Upper lobe of right lung (tissue), 1 donor: ENCODE results near the gene MBD3L1. TPM values are rescaled to one million over a fixed set of nuclear protein-coding genes. Genes with fewer than 3 reads are reported as not detected.

ENCODE experiments used
- ATAC-seq: fragments of 200-7000 bp; cut with Tn5 transposase; one replicate; pipeline ENCODE4 v1.9.1; 2020; ENCODE audit warnings: mild to moderate bottlenecking, moderate library complexity
- DNase-seq: peaks from one replicate; pipeline ENCODE4 v3.0.0-alpha.2; 2020
- H3K27ac ChIP-seq: fragments of 200-600 bp; one replicate; pipeline ENCODE4 v1.8.0; 2022
- H3K27me3 ChIP-seq: fragments of 200-600 bp; one replicate; pipeline ENCODE4 v1.8.0; 2022; ENCODE audit warnings: mild to moderate bottlenecking
- H3K36me3 ChIP-seq: fragments of 200-600 bp; one replicate; pipeline ENCODE4 v1.8.0; 2022
- H3K4me1 ChIP-seq: fragments of 200-600 bp; one replicate; pipeline ENCODE4 v1.8.0; 2022
- H3K4me3 ChIP-seq: fragments of 200-600 bp; one replicate; pipeline ENCODE4 v1.8.0; 2022; ENCODE audit warnings: mild to moderate bottlenecking
- H3K9me3 ChIP-seq: fragments of 200-600 bp; one replicate; pipeline ENCODE4 v1.8.0; 2022
- CTCF ChIP-seq: fragments of 200-600 bp; IDR thresholded peaks from one replicate; pipeline ENCODE4 v1.8.0; 2022; ENCODE audit warnings: antibody characterized with exemption
- intact Hi-C: fragments of 100-400 bp; cut with DNase I; formaldehyde crosslinking; loops from one replicate; pipeline ENCODE4 v1.11.0; 2022
- long read RNA-seq: library from polyadenylated mRNA; unstranded; transcript quantifications from one replicate; pipeline ENCODE4 v2.0.0, GENCODE V29; 2021
- total RNA-seq: library from RNA; stranded (reverse); fragmentation: NEBNext Ultra II Directional; extraction: Animal tissue kit (Norgen Biotek cat#: 25700); gene quantifications from one replicate; pipeline ENCODE4 v1.2.1, GENCODE V29; 2021
- donor health status: DM: no; HTN: yes; CAD: no; lungs with severe emphysema.

Gene MBD3L1
- not detected for total RNA-seq
- long read RNA-seq, result 0 reads

GRCh38 chr19:8832132-8833021, at the start of gene MBD3L1, which contains the start of gene ZNF558:
Gene MBD3L1, plus strand, starts transcription at chr19:8832377. Its CDS starts 10,302 bp downstream, at chr19:8842679.
Gene ZNF558, minus strand, starts transcription at chr19:8832304. Its CDS starts 9,645 bp downstream, at chr19:8822659.
- intact Hi-C loops, result no loop called here
- Histone ChIP-seq H3K36me3 (peaks cover 15% of the 10 kb centered on the region), H3K9me3 (no peaks in the 10 kb centered on the region), H3K27ac (peak within 1 kb of the TSS; percentile 94), H3K27me3 (no peaks in the 10 kb centered on the region), H3K4me3 (peak within 1 kb of the TSS; percentile 92), H3K4me1 (peaks cover 7% of the 10 kb centered on the region)
- peak; percentile 95 for ATAC-seq
- peak; percentile 50 for TF ChIP-seq CTCF
- peak; percentile 100 for DNase-seq

- ATAC-seq (no peak), DNase-seq (no peak)
- no peaks in the 10 kb centered on the region for H3K4me1 ChIP-seq
- no peak for TF ChIP-seq CTCF
- peaks cover 14% of the 10 kb centered on the region for H3K9me3 ChIP-seq
- no peaks in the 10 kb centered on the region for H3K36me3 ChIP-seq
- intact Hi-C loops, result no loop called here
- no peaks in the 10 kb centered on the region for H3K27me3 ChIP-seq
- no peak overlapping the region for H3K27ac ChIP-seq
- H3K4me3 ChIP-seq, result no peak overlapping the region
Observed at GRCh38 chr19:8794823-8795222, 37.4 kb upstream of the MBD3L1 start.

GRCh38 chr19:8806661-8807060, 25.5 kb upstream of the MBD3L1 start:
- no peak for TF ChIP-seq CTCF
- Histone ChIP-seq H3K27ac (no peak overlapping the region), H3K36me3 (peaks cover 26% of the 10 kb centered on the region), H3K4me3 (no peak overlapping the region), H3K9me3 (peaks cover 81% of the 10 kb centered on the region), H3K27me3 (no peaks in the 10 kb centered on the region), H3K4me1 (no peaks in the 10 kb centered on the region)
- DNase-seq, result no peak
- intact Hi-C loops, result no loop called here
- no peak for ATAC-seq

- no peaks in the 10 kb centered on the region for H3K27me3 ChIP-seq
- ATAC-seq, result no peak
Observed at GRCh38 chr19:8811315-8812172, 20.6 kb upstream of the MBD3L1 start.

More at GRCh38 chr19:8811315-8812172, 20.6 kb upstream of the MBD3L1 start:
- H3K4me3 ChIP-seq, result no peak overlapping the region
- peaks cover 48% of the 10 kb centered on the region for H3K36me3 ChIP-seq
- no peak overlapping the region for H3K27ac ChIP-seq
- intact Hi-C loops, result no loop called here
- H3K4me1 ChIP-seq, result no peaks in the 10 kb centered on the region
- H3K9me3 ChIP-seq, result peaks cover 94% of the 10 kb centered on the region
- no peak for DNase-seq
- TF ChIP-seq CTCF, result no peak
